ENCODE results near the gene CA12.

Gene CA12

GRCh38 chr15:63369296-63369695, 12.3 kb downstream of the CA12 start:
- TF ChIP-seq, protein P1, sequence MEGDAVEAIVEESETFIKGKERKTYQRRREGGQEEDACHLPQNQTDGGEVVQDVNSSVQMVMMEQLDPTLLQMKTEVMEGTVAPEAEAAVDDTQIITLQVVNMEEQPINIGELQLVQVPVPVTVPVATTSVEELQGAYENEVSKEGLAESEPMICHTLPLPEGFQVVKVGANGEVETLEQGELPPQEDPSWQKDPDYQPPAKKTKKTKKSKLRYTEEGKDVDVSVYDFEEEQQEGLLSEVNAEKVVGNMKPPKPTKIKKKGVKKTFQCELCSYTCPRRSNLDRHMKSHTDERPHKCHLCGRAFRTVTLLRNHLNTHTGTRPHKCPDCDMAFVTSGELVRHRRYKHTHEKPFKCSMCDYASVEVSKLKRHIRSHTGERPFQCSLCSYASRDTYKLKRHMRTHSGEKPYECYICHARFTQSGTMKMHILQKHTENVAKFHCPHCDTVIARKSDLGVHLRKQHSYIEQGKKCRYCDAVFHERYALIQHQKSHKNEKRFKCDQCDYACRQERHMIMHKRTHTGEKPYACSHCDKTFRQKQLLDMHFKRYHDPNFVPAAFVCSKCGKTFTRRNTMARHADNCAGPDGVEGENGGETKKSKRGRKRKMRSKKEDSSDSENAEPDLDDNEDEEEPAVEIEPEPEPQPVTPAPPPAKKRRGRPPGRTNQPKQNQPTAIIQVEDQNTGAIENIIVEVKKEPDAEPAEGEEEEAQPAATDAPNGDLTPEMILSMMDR (IDR thresholded peaks at IDR 0.05), result no peak
- DNase-seq, result no peak

GRCh38 chr15:63368503-63368902, 13.1 kb downstream of the CA12 start:
- TF ChIP-seq, protein P1 (IDR thresholded peaks at IDR 0.05), result no peak
- H3K36me3 Mint-ChIP-seq (ENCODE audit: low read depth), result peaks cover 4% of the 10 kb centered on the region
- DNase-seq, result no peak
- peaks cover 57% of the 10 kb centered on the region for H3K4me1 Mint-ChIP-seq
- peaks cover 8% of the 10 kb centered on the region for H3K27me3 Mint-ChIP-seq (ENCODE audit: low read depth, poor library complexity)
- H3K4me3 Mint-ChIP-seq, result no peak overlapping the region
- no peak overlapping the region for H3K27ac Mint-ChIP-seq
- no peaks in the 10 kb centered on the region for H3K9me3 Mint-ChIP-seq

More at GRCh38 chr15:63369296-63369695, 12.3 kb downstream of the CA12 start:
- peaks cover 4% of the 10 kb centered on the region for H3K36me3 Mint-ChIP-seq (ENCODE audit: low read depth)
- H3K4me3 Mint-ChIP-seq, result no peak overlapping the region
- H3K4me1 Mint-ChIP-seq, result peaks cover 62% of the 10 kb centered on the region
- peaks cover 8% of the 10 kb centered on the region for H3K27me3 Mint-ChIP-seq (ENCODE audit: low read depth, poor library complexity)
- H3K9me3 Mint-ChIP-seq, result no peaks in the 10 kb centered on the region
- H3K27ac Mint-ChIP-seq, result no peak overlapping the region

GRCh38 chr15:63367900-63368299, 13.7 kb downstream of the CA12 start:
- TF ChIP-seq, protein P1 (IDR thresholded peaks at IDR 0.05), result no peak
- Mint-ChIP-seq H3K9me3 (no peaks in the 10 kb centered on the region), H3K4me3 (no peak overlapping the region), H3K27me3 (ENCODE audit: low read depth, poor library complexity) (peaks cover 8% of the 10 kb centered on the region), H3K36me3 (ENCODE audit: low read depth) (peaks cover 4% of the 10 kb centered on the region), H3K4me1 (peaks cover 59% of the 10 kb centered on the region), H3K27ac (no peak overlapping the region)
- DNase-seq, result no peak

DNA sequence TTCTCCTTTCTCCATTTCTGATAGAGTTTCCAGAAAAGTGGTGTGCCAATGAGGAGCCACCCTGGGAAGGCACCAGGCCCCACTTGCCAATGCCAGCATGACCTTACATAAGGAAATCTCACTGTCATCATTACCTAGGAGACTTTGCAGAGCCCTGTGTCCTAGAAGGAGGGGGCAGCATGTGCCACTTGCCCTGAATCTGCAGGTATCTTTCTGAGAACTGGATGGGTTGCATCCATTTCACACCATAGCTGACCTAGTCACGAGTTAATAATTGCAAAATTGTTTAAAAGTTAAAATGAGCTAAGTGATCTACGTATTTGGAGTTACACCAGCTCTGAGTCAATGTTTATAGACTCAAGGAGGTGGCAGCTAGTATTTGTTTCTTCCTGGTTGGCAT, 14.3 kb downstream of the CA12 start:
- TF ChIP-seq, protein P1 (IDR thresholded peaks at IDR 0.05), result no peak
- Mint-ChIP-seq H3K27me3 (ENCODE audit: low read depth, poor library complexity) (peaks cover 8% of the 10 kb centered on the region), H3K9me3 (no peaks in the 10 kb centered on the region), H3K27ac (no peak overlapping the region), H3K4me3 (no peak overlapping the region), H3K36me3 (ENCODE audit: low read depth) (peaks cover 4% of the 10 kb centered on the region), H3K4me1 (peaks cover 57% of the 10 kb centered on the region)
- DNase-seq, result no peak

GRCh38 chr15:63366451-63366850, 15.2 kb downstream of the CA12 start:
- TF ChIP-seq, protein P1 (IDR thresholded peaks at IDR 0.05), result no peak
- no peak overlapping the region for H3K4me3 Mint-ChIP-seq
- no peak overlapping the region for H3K27ac Mint-ChIP-seq
- peaks cover 8% of the 10 kb centered on the region for H3K27me3 Mint-ChIP-seq (ENCODE audit: low read depth, poor library complexity)
- DNase-seq, result no peak
- H3K4me1 Mint-ChIP-seq, result peaks cover 55% of the 10 kb centered on the region
- peaks cover 4% of the 10 kb centered on the region for H3K36me3 Mint-ChIP-seq (ENCODE audit: low read depth)
- no peaks in the 10 kb centered on the region for H3K9me3 Mint-ChIP-seq

DNA sequence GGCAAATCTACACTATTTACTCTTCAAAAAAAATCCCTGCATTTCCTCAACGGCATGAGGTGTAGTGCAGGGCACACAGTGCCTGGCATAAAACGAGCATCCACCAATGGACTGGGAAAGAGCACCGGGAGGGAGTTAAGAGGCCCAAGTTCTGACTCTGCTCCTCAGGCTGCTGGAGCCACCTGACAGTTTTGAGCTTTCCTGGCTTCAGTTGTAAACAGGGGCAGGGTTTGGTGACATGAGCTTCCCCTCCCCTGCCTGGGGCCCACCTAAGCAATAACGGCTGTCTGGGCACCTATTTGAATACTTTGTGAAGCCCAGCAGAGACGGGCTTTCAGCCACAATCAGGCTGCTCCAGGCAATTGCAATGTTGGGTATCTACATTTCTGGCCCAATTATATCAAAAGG, 16.4 kb downstream of the CA12 start:
- no peak for DNase-seq
- peaks cover 50% of the 10 kb centered on the region for H3K4me1 Mint-ChIP-seq
- H3K27ac Mint-ChIP-seq, result no peak overlapping the region
- peaks cover 9% of the 10 kb centered on the region for H3K27me3 Mint-ChIP-seq (ENCODE audit: low read depth, poor library complexity)
- peaks cover 5% of the 10 kb centered on the region for H3K9me3 Mint-ChIP-seq
- peaks cover 5% of the 10 kb centered on the region for H3K36me3 Mint-ChIP-seq (ENCODE audit: low read depth)
- TF ChIP-seq, protein P1 (IDR thresholded peaks at IDR 0.05), result no peak
- no peak overlapping the region for H3K4me3 Mint-ChIP-seq
